Right forelimb (tissue), 1 donor: ENCODE results near the gene FAM13A.
"Not testable (repeated sequence)": the region's sequence is repeated elsewhere in the genome, so short reads cannot be mapped to it uniquely, and the experiment has no call there.

Experiments used
- DNase-seq: peaks from one replicate; pipeline ENCODE4 v3.0.0-alpha.2; 2018

Gene FAM13A

GRCh38 chr4:89039730-89040338 is 17.2 kb downstream of the FAM13A start:
- no peak for DNase-seq

GRCh38 chr4:89036535-89036934 is 20.4 kb downstream of the FAM13A start:
- no peak for DNase-seq

- no peak for DNase-seq
Observed at GRCh38 chr4:89031272-89031671, 25.7 kb downstream of the FAM13A start.

- no peak for DNase-seq
Observed at GRCh38 chr4:89029591-89029990, 27.4 kb downstream of the FAM13A start.

- no peak for DNase-seq
Observed at GRCh38 chr4:89026542-89026941, 30.4 kb downstream of the FAM13A start.

- DNase-seq: peak; percentile 45
Observed at GRCh38 chr4:89024051-89024675, 32.8 kb downstream of the FAM13A start.

- no peak for DNase-seq
Observed at GRCh38 chr4:89023140-89023539, 33.8 kb downstream of the FAM13A start.

GRCh38 chr4:89022426-89023128 is 34.4 kb downstream of the FAM13A start:
- no peak for DNase-seq

- DNase-seq: no peak
Observed at GRCh38 chr4:89021684-89022083, 35.3 kb downstream of the FAM13A start.

GRCh38 chr4:89021062-89021461 is 35.9 kb downstream of the FAM13A start:
- DNase-seq: no peak

GRCh38 chr4:89014897-89015296 is 42.1 kb downstream of the FAM13A start:
- DNase-seq: not testable (repeated sequence)

- DNase-seq: no peak
Observed at GRCh38 chr4:89009761-89010369, 47.1 kb downstream of the FAM13A start.

GRCh38 chr4:89009115-89009514 is 47.9 kb downstream of the FAM13A start:
- no peak for DNase-seq

GRCh38 chr4:89008166-89008565 is 48.8 kb downstream of the FAM13A start:
- no peak for DNase-seq

GRCh38 chr4:89007338-89007939 is 49.5 kb downstream of the FAM13A start:
- no peak for DNase-seq

- DNase-seq: no peak
Observed at GRCh38 chr4:89006307-89006706, 50.7 kb downstream of the FAM13A start.

- DNase-seq: not testable (repeated sequence)
Observed at GRCh38 chr4:89005066-89005465, 51.9 kb downstream of the FAM13A start.

- no peak for DNase-seq
Observed at GRCh38 chr4:89001647-89002445, 55.1 kb downstream of the FAM13A start.

- DNase-seq: no peak
Observed at GRCh38 chr4:89000844-89001360, 56.1 kb downstream of the FAM13A start.

GRCh38 chr4:89000382-89000781 is 56.6 kb downstream of the FAM13A start:
- no peak for DNase-seq

GRCh38 chr4:88999392-88999930 is 57.5 kb downstream of the FAM13A start:
- no peak for DNase-seq

- no peak for DNase-seq
Observed at GRCh38 chr4:88998891-88999290, 58.1 kb downstream of the FAM13A start.
